ENCODE data around the gene STRBP. TPM values are rescaled to one million over a fixed set of nuclear protein-coding genes. Genes with fewer than 3 reads are reported as not detected.
"Not testable (repeated sequence)": the region's sequence is repeated elsewhere in the genome, so short reads cannot be mapped to it uniquely, and the experiment has no call there.

Gene STRBP
- total RNA-seq, 1 donor from 2014 or later: 13.0 TPM

GRCh38 chr9:123286324-123286723 is 17.9 kb upstream of the STRBP start:
- intact Hi-C loops (cut with DNase I): no loop called here
- ATAC-seq: no peak
- no peak for DNase-seq (ENCODE audit: low spot score)

- no peak for DNase-seq (ENCODE audit: low spot score)
- no peak for ATAC-seq
- intact Hi-C loops (cut with DNase I): no loop called here
Measured at GRCh38 chr9:123284656-123285055, 16.3 kb upstream of the STRBP start.

GRCh38 chr9:123283455-123283854 is 15.1 kb upstream of the STRBP start:
- intact Hi-C loops (cut with DNase I): no loop called here
- DNase-seq (ENCODE audit: low spot score) (no peak), ATAC-seq (no peak)

GRCh38 chr9:123283048-123283408 is 14.6 kb upstream of the STRBP start:
- intact Hi-C loops (cut with DNase I): no loop called here
- DNase-seq (ENCODE audit: low spot score) (no peak), ATAC-seq (no peak)

- intact Hi-C loops (cut with DNase I): no loop called here
- no peak for ATAC-seq
- DNase-seq (ENCODE audit: low spot score): no peak
Measured at GRCh38 chr9:123282362-123283047, 14.1 kb upstream of the STRBP start.

GRCh38 chr9:123281659-123282350 is 13.4 kb upstream of the STRBP start:
- DNase-seq (ENCODE audit: low spot score) (no peak), ATAC-seq (no peak)
- intact Hi-C loops (cut with DNase I): no loop called here

- DNase-seq (ENCODE audit: low spot score); intact Hi-C loops (cut with DNase I); ATAC-seq: not testable (repeated sequence)
Measured at GRCh38 chr9:123278879-123279493, 10.6 kb upstream of the STRBP start.

GRCh38 chr9:123278361-123278760 is 10.0 kb upstream of the STRBP start:
- DNase-seq (ENCODE audit: low spot score): no peak
- no peak for ATAC-seq
- intact Hi-C loops (cut with DNase I): no loop called here

- DNase-seq (ENCODE audit: low spot score) (no peak), ATAC-seq (no peak)
- intact Hi-C loops (cut with DNase I): no loop called here
Measured at GRCh38 chr9:123276551-123276950, 8.2 kb upstream of the STRBP start.

- DNase-seq (ENCODE audit: low spot score); intact Hi-C loops (cut with DNase I); ATAC-seq: not testable (repeated sequence)
Measured at GRCh38 chr9:123271133-123271532, 2.7 kb upstream of the STRBP start.

GRCh38 chr9:123269281-123269680 is 895 bp upstream of the STRBP start:
- no peak for DNase-seq (ENCODE audit: low spot score)
- no peak for ATAC-seq
- intact Hi-C loops (cut with DNase I): no loop called here

GRCh38 chr9:123268199-123268464 is 254 bp downstream of the STRBP start:
- DNase-seq (ENCODE audit: low spot score) (no peak), ATAC-seq (no peak)
- intact Hi-C loops (cut with DNase I): no loop called here

GRCh38 chr9:123267481-123268198 is 746 bp downstream of the STRBP start:
- no peak for ATAC-seq
- peak; percentile 63 for DNase-seq (ENCODE audit: low spot score)
- intact Hi-C loops (cut with DNase I): no loop called here

GRCh38 chr9:123266655-123267399 is 1.6 kb downstream of the STRBP start:
- ATAC-seq (no peak), DNase-seq (ENCODE audit: low spot score) (no peak)
- intact Hi-C loops (cut with DNase I): no loop called here

GRCh38 chr9:123265833-123266232 is 2.6 kb downstream of the STRBP start:
- intact Hi-C loops (cut with DNase I): no loop called here

GRCh38 chr9:123263227-123263626 is 5.2 kb downstream of the STRBP start:
- DNase-seq (ENCODE audit: low spot score): no peak
- intact Hi-C loops (cut with DNase I): no loop called here
- no peak for ATAC-seq

More at GRCh38 chr9:123265833-123266232, 2.6 kb downstream of the STRBP start:
- DNase-seq (ENCODE audit: low spot score) (no peak), ATAC-seq (no peak)

GRCh38 chr9:123262338-123262737 is 6.0 kb downstream of the STRBP start:
- ATAC-seq: no peak
- DNase-seq (ENCODE audit: low spot score): no peak
- intact Hi-C loops (cut with DNase I): no loop called here

GRCh38 chr9:123261006-123261677 is 7.2 kb downstream of the STRBP start:
- intact Hi-C loops (cut with DNase I): no loop called here
- DNase-seq (ENCODE audit: low spot score): no peak
- no peak for ATAC-seq

- DNase-seq (ENCODE audit: low spot score): no peak
- ATAC-seq: no peak
- intact Hi-C loops (cut with DNase I): no loop called here
Measured at GRCh38 chr9:123260340-123260739, 8.0 kb downstream of the STRBP start.
